ENCODE data around the gene GALK2.

DNA sequence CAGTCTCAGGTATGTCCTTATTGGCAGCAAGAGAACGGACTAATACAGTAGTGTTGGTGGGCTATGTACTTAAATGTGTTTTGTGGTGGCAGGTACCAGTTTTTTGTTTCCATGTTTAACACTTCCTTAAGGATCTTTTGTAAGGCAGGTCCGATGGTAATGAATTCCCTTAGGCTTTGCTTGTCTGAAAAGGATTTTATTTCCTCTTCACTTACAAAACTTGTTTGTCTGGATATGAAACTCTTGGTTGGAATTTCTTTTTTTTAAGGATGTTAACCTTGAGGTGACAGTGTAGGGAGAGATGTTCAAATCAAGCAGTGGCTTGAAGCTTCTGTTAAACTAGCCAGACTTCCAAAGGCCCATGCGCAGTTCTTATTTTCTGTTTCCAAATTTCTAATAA is 130.8 kb downstream of the GALK2 start:
- TF ChIP-seq, protein P1, sequence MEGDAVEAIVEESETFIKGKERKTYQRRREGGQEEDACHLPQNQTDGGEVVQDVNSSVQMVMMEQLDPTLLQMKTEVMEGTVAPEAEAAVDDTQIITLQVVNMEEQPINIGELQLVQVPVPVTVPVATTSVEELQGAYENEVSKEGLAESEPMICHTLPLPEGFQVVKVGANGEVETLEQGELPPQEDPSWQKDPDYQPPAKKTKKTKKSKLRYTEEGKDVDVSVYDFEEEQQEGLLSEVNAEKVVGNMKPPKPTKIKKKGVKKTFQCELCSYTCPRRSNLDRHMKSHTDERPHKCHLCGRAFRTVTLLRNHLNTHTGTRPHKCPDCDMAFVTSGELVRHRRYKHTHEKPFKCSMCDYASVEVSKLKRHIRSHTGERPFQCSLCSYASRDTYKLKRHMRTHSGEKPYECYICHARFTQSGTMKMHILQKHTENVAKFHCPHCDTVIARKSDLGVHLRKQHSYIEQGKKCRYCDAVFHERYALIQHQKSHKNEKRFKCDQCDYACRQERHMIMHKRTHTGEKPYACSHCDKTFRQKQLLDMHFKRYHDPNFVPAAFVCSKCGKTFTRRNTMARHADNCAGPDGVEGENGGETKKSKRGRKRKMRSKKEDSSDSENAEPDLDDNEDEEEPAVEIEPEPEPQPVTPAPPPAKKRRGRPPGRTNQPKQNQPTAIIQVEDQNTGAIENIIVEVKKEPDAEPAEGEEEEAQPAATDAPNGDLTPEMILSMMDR (IDR thresholded peaks at IDR 0.05): no peak
- no peak for TF ChIP-seq POLR2A (IDR thresholded peaks at IDR 0.05)
